Right lobe of liver (tissue), 6 donors: ENCODE data around the gene GADD45G. TPM values are rescaled to one million over a fixed set of nuclear protein-coding genes. Genes with fewer than 3 reads are reported as not detected.

Source experiments
- ATAC-seq, 4 donors: fragments of 200-7000 bp; cut with Tn5 transposase; one replicate each; pipeline ENCODE4 v1.9.1; 2020; ENCODE audit warnings: mild to moderate bottlenecking in 4 of 4, moderate library complexity in 4 of 4
- DNase-seq, 3 donors: peaks; one replicate each; pipeline ENCODE4 v3.0.0-alpha.2; 2020
- H3K27ac ChIP-seq, 3 donors: fragments of 200-600 bp; one replicate each; pipeline ENCODE4 v1.8.0; 2022
- H3K27me3 ChIP-seq, 2 donors: fragments of 200-600 bp; one replicate each; pipeline ENCODE4 v1.8.0; 2022
- H3K36me3 ChIP-seq, 4 donors: fragments of 200-600 bp; sonication (generic) in 1 of 4; one replicate each; pipeline versions ENCODE4 v1.5.1 to v1.8.0; 2017 to 2022; ENCODE audit warnings: control low read depth in 1 of 4
- H3K4me1 ChIP-seq, 4 donors: fragments of 200-600 bp; sonication (generic) in 1 of 4; one replicate each; pipeline versions ENCODE4 v1.5.1 to v1.8.0; 2017 to 2022; ENCODE audit warnings: control low read depth in 1 of 4
- H3K4me3 ChIP-seq, 3 donors: fragments of 200-600 bp; one replicate each; pipeline ENCODE4 v1.8.0; 2022
- H3K9me3 ChIP-seq, 4 donors: fragments of 200-600 bp; sonication (generic) in 1 of 4; one replicate each; pipeline versions ENCODE4 v1.5.1 to v1.8.0; 2017 to 2022; ENCODE audit warnings: control low read depth in 1 of 4
- POLR2A ChIP-seq: fragments of 450-650 bp; IDR thresholded peaks from one replicate; pipeline ENCODE4 v1.6.1; 2017; ENCODE audit warnings: antibody characterized with exemption, mild to moderate bottlenecking
- WGBS: methylation state at CpG from one replicate; pipeline ENCODE4 v1.1.6; 2018; ENCODE audit warnings: low coverage, low lambda C conversion rate; ENCODE audit not compliant: insufficient coverage; ENCODE audit errors: missing lambda C conversion rate; 5-methylcytosine and 5-hydroxymethylcytosine counted together
- intact Hi-C, 2 donors: fragments of 100-400 bp; cut with DNase I; formaldehyde crosslinking; loops; one replicate each; pipeline versions ENCODE4 v1.11.2 to v1.14.1; 2022
- total RNA-seq, 6 experiments: library from RNA; depleted of rRNA in 2 of 6; stranded (reverse); fragments of >200 nt in 2 of 6; fragmentation: NEBNext Ultra II Directional in 3 of 6; extraction: Animal tissue kit (Norgen Biotek cat#: 25700) in 3 of 6; gene quantifications; one replicate each; pipeline versions ENCODE4 v1.1.0 to v1.2.4, GENCODE V29; 2016 to 2023
- TF ChIP-seq, protein P1 (sequence below), 4 donors: fragments of 200-600 bp in 3 of 4; fragments of 450-650 bp in 1 of 4; IDR thresholded peaks; one replicate each; pipeline versions ENCODE4 v1.5.1 to v1.8.0; 2016 to 2022; ENCODE audit warnings: antibody characterized with exemption in 4 of 4, mild to moderate bottlenecking in 2 of 4
- donor health status: DM: no; HTN: yes; CAD: no.
- donor health status: DM: no; HTN: no; CAD: no.
- donor health status: DM: no; HTN: no; CAD: no.
- donor health status: DM: no; HTN: yes; CAD: no.
- donor health status: DM: no; HTN: yes; CAD: no.

The GADD45G gene
- total RNA-seq, 6 experiments from 2014 or later = 11.4 to 130 (median 30.9) TPM

DNA sequence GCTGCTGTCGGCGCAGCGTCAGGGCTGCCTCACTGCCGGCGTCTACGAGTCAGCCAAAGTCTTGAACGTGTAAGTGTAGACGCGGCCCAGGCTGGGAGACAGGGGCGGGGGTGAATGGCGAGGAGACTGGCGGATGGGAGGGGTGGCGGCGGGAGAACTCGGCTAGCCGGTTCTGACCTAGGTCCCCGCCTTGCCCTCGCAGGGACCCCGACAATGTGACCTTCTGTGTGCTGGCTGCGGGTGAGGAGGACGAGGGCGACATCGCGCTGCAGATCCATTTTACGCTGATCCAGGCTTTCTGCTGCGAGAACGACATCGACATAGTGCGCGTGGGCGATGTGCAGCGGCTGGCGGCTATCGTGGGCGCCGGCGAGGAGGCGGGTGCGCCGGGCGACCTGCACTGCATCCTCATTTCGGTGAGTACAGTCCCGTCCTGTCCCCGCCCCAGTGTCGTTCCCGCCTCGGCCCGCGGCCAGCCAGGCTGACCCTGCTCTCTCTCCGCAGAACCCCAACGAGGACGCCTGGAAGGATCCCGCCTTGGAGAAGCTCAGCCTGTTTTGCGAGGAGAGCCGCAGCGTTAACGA is 745 bp downstream of the GADD45G start:
- DNase-seq (peak; percentile 68 to 76 (median 73)), ATAC-seq (peak; percentile 5 to 30 (median 9))
- no peak for TF ChIP-seq POLR2A
- TF ChIP-seq, protein P1, sequence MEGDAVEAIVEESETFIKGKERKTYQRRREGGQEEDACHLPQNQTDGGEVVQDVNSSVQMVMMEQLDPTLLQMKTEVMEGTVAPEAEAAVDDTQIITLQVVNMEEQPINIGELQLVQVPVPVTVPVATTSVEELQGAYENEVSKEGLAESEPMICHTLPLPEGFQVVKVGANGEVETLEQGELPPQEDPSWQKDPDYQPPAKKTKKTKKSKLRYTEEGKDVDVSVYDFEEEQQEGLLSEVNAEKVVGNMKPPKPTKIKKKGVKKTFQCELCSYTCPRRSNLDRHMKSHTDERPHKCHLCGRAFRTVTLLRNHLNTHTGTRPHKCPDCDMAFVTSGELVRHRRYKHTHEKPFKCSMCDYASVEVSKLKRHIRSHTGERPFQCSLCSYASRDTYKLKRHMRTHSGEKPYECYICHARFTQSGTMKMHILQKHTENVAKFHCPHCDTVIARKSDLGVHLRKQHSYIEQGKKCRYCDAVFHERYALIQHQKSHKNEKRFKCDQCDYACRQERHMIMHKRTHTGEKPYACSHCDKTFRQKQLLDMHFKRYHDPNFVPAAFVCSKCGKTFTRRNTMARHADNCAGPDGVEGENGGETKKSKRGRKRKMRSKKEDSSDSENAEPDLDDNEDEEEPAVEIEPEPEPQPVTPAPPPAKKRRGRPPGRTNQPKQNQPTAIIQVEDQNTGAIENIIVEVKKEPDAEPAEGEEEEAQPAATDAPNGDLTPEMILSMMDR (IDR thresholded peaks at IDR 0.05) = no peak
- 0% methylated on average over 18 of the region's 57 CpGs for WGBS
- H3K27ac ChIP-seq = peak overlapping the region; percentile 86 to 94 (median 89)
- H3K9me3 ChIP-seq = no peaks in the 10 kb centered on the region
- H3K27me3 ChIP-seq = no peaks in the 10 kb centered on the region
- peak overlapping the region; percentile 72 to 92 (median 84) for H3K4me3 ChIP-seq
- intact Hi-C loops = loop anchor here (2.0 to 10.0 kb wide), 3 partner anchors 49 to 315 kb away; no protein-coding TSS in a partner anchor
- H3K4me1 ChIP-seq = peaks cover 0 to 30% (median 6%) of the 10 kb centered on the region in 4 donors
- peaks cover 0 to 11% (median 4%) of the 10 kb centered on the region in 4 donors for H3K36me3 ChIP-seq

DNA sequence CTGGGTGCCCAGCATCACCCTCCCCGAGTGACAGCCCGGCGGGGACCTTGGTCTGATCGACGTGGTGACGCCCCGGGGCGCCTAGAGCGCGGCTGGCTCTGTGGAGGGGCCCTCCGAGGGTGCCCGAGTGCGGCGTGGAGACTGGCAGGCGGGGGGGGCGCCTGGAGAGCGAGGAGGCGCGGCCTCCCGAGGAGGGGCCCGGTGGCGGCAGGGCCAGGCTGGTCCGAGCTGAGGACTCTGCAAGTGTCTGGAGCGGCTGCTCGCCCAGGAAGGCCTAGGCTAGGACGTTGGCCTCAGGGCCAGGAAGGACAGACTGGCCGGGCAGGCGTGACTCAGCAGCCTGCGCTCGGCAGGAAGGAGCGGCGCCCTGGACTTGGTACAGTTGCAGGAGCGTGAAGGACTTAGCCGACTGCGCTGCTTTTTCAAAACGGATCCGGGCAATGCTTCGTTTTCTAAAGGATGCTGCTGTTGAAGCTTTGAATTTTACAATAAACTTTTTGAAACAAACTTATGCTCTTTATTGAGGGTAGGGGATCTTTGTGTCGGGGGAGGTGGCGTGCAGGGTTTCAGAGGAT is 1.3 kb downstream of the GADD45G start:
- Histone ChIP-seq H3K36me3 (peaks cover 0 to 11% (median 4%) of the 10 kb centered on the region in 4 donors), H3K9me3 (no peaks in the 10 kb centered on the region), H3K4me1 (peaks cover 0 to 30% (median 6%) of the 10 kb centered on the region in 4 donors), H3K27me3 (no peaks in the 10 kb centered on the region), H3K4me3 (peak overlapping the region; percentile 72 to 92 (median 84)), H3K27ac (peak overlapping the region; percentile 86 to 94 (median 89))
- peak; percentile 83 to 85 (median 85) for DNase-seq
- TF ChIP-seq POLR2A = peak; percentile 54
- TF ChIP-seq, protein P1 (IDR thresholded peaks at IDR 0.05) = no peak
- peak; percentile 39 to 56 (median 40) for ATAC-seq
- 6% methylated on average over 11 of the region's 40 CpGs for WGBS
- intact Hi-C loops = loop anchor here (2.0 to 10.0 kb wide), 3 partner anchors 49 to 315 kb away; no protein-coding TSS in a partner anchor

DNA sequence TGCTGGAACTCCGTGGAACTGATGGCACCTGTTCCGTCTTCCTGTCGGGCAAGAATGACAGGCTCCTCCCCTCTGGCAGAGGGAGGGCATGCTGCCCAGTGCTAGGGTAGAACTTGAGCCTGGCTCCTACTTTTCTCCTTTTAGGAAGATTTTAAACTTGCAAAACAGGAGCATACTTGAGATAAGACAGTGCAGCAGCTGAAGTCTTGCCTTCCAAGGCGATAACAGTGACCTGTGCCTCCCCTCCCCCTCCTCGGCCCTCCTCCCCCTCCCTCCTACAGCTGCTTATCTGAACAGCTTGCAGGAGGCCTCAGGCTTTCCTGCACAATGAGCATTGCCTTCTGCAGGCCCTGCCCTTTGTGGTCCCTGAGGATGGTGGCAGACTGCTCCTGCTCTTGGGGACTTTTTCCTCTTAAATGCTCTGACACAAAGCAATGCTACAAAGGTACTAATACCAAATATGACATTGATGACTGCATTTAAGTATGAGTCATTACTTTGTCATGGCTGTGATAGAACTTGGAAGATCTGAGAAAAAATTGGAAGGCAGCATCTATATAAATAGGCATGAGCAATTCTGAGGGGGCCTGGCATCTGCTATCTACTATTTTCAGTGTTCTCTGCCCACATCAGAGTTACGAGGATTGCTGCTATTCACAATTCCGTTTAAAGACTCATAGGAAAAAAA is 2.0 kb downstream of the GADD45G start:
- Histone ChIP-seq H3K36me3 (peaks cover 0 to 11% (median 4%) of the 10 kb centered on the region in 4 donors), H3K27me3 (no peaks in the 10 kb centered on the region), H3K4me3 (peak overlapping the region; percentile 72 to 92 (median 84)), H3K9me3 (no peaks in the 10 kb centered on the region), H3K4me1 (peaks cover 0 to 30% (median 6%) of the 10 kb centered on the region in 4 donors), H3K27ac (peak overlapping the region; percentile 86 to 94 (median 89))
- intact Hi-C loops = loop anchor here (2.0 to 10.0 kb wide), 3 partner anchors 48 to 314 kb away; no protein-coding TSS in a partner anchor
- peak; percentile 50 to 79 (median 75) for DNase-seq
- ATAC-seq = peak; percentile 8 to 35 (median 24)
- no peak for TF ChIP-seq POLR2A
- TF ChIP-seq, protein P1 (IDR thresholded peaks at IDR 0.05) = no peak
- 17% methylated on average over 6 of the region's 7 CpGs for WGBS

DNA sequence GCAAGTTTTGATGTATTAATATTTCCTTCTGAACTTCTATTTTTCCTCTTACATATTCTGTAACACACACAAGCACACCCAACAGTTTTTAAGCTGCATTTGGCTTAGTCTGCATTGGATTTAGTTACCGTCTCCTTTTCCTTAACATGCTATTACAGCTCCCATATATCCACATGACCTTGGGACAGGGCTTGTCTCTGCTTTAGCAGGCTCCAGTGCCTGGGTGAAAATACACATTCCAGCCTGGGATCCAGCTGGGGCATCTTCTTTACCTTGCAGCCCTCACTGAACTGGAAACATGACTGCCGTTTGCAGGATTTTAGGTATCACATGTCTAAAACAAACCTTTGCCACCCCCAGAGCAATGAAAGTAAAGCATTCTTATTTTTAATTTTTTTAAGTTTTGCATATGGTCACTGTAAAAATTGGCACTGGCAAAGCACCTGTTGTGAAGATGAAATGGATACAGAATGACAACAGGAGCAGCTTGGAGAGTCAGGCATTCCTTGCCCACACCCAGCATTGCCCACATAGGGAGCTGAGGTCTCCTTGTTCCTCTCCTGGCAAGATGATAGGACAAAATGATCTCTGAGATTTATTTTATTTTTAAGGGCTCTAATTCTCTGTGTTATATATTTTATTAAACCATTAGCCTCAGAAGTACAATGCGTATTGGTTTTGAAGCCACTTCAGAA is 4.0 kb downstream of the GADD45G start:
- H3K4me3 ChIP-seq = no peak overlapping the region
- peaks cover 0 to 11% (median 4%) of the 10 kb centered on the region in 4 donors for H3K36me3 ChIP-seq
- 54% methylated on average over 3 of the region's 3 CpGs for WGBS
- TF ChIP-seq, protein P1 (IDR thresholded peaks at IDR 0.05) = no peak
- no peak for TF ChIP-seq POLR2A
- H3K4me1 ChIP-seq = peaks cover 0 to 24% (median 3%) of the 10 kb centered on the region in 4 donors
- DNase-seq = no peak
- ATAC-seq = no peak
- intact Hi-C loops = loop anchor here (10.0 kb wide), 2 partner anchors 46 to 126 kb away; no protein-coding TSS in a partner anchor
- H3K27ac ChIP-seq = peak overlapping the region in 2 of 3 donors; percentile 25 to 89
- H3K27me3 ChIP-seq = no peaks in the 10 kb centered on the region
- no peaks in the 10 kb centered on the region for H3K9me3 ChIP-seq
